A549 treated with GW870086 at 1 μM for 4 hours (cell line): Measurements from ENCODE around the gene SPSB1. TPM values are rescaled to one million over a fixed set of nuclear protein-coding genes. Genes with fewer than 3 reads are reported as not detected.

Source experiments
- total RNA-seq: library from RNA; stranded (reverse); fragments of 200-300 nt; extraction: Qiagen RNA extraction; gene quantifications from 5 replicates; pipeline ENCODE4 v1.2.3, GENCODE V29; 2022; ENCODE audit warnings: low read depth

Gene SPSB1
- 22.9 to 29.5 TPM (median 27.7 TPM) in 5 replicates for total RNA-seq

GRCh38 chr1:9292361-9293240 lies at the start of gene SPSB1:
Gene SPSB1 (plus strand): TSS chr1:9292894. CDS start chr1:9355892, 62,998 bp downstream.

Other genes with a start within 250 kb of the SPSB1 start
- 0.06 to 0.77 TPM (median 0.33 TPM) in 5 replicates for gene SLC2A5, start 223.3 kb upstream of the SPSB1 start, total RNA-seq
- 3.2 to 9.0 TPM (median 6.9 TPM) in 5 replicates for gene GPR157, start 163.8 kb upstream of the SPSB1 start, total RNA-seq
- gene H6PD, start 58.1 kb upstream of the SPSB1 start, total RNA-seq = 4.7 to 7.7 TPM (median 6.7 TPM) in 5 replicates
- gene SLC25A33, start 246.6 kb downstream of the SPSB1 start, total RNA-seq = 2.5 to 3.6 TPM (median 3.0 TPM) in 5 replicates